GM19351 (cell line): ENCODE results near the gene MYH6.
"Not testable (repeated sequence)": the region's sequence is repeated elsewhere in the genome, so short reads cannot be mapped to it uniquely, and the experiment has no call there.

Source experiments
- ATAC-seq: cut with Tn5 transposase; IDR thresholded peaks from one replicate; pipeline ENCODE4 v1.9.1; 2021; ENCODE audit warnings: mild to moderate bottlenecking, moderate library complexity; ENCODE audit not compliant: unreplicated experiment

The MYH6 gene

GRCh38 chr14:23399591-23399990 is 8.5 kb downstream of the MYH6 start:
- no peak for ATAC-seq

DNA sequence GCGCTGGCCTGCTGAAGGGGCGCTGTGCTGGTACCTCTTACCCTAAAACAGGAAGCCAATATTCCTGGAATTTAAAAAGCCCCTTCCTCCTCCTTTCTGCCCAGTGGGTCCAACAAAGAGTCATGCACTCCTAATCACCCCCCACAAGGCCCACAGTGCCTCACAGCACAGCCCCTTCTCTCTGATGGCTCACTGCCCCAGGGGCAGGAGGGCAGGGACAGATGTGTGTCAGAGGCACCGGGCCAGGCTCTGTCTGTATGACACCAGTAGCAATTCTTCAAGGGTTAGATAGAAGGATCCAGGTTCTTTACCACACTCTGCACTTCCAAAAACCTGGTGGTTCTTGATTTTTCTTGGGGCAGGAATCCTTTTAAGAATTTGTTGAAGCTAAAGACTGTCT is 8.9 kb downstream of the MYH6 start:
- ATAC-seq, result no peak

DNA sequence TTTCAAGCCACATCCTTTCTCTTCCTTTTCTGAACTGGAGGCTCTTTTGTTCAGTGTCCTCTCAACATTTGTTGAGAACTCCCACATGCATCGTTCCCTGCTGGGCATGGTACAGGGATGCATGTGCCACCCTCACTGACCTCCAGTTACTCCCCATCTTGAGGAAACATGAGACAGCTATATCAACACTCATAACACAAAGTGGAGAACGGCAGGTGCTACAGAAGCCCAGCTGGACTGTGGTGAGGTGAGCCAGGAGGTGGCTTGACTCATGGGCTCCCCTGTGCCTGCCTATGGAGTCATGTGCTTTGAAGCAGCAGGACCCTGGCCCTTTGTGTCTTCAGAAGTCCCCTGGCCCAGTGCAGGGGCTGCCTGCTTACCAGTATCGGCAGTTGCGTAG is 9.7 kb downstream of the MYH6 start:
- no peak for ATAC-seq

DNA sequence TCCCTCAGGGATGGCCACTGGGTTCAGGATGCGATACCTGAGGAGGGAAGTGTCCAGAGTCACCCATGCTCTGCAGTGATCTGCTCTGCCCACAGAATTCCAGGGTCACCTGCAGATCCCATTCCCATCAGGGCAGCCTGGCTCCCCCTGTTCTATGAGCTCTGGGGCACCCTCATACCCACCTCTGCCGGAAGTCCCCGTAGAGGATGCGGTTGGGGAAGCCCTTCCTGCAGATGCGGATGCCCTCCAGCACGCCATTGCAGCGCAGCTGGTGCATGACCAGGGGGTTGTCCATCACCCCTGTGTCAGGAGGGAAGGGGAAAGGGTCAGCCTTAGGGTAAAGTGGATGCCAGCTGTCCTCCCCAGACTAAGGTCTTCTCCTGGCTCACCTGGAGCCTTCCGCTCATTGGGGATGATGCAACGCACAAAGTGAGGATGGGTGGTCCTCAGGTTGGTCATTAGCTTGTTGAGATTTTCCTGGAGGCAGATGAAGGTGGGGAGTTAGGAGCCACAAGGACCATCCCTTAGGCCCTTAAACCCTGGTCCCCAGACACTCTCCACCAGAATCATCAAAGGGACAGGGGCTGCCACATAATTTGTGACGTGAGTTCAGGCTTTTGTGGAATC is 11.2 kb downstream of the MYH6 start:
- no peak for ATAC-seq

DNA sequence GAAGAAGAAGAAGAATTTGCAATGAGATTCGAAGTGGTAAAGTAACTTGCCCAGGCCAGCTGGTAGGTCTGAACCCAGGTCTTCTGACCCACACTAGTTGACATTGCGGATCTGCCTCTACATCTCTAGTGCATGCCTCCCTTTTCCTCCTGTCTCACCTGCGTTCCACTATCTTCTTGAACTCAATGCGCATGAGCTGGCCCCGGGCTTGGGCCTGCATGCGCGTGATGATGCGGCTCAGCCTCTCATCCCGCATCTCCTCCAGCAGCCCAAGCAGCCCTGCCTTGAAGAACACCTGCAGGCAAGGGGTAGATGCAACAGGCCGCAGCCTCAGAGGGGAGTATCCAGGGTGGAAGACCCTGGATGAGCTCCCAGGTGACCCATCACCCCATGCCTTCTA is 11.9 kb downstream of the MYH6 start:
- ATAC-seq, result no peak

GRCh38 chr14:23392613-23393012 is 15.5 kb downstream of the MYH6 start:
- ATAC-seq, result no peak

- not testable (repeated sequence) for ATAC-seq
Measured at GRCh38 chr14:23389871-23390270, 18.2 kb downstream of the MYH6 start.

- ATAC-seq, result no peak
Measured at GRCh38 chr14:23389396-23389795, 18.7 kb downstream of the MYH6 start.

DNA sequence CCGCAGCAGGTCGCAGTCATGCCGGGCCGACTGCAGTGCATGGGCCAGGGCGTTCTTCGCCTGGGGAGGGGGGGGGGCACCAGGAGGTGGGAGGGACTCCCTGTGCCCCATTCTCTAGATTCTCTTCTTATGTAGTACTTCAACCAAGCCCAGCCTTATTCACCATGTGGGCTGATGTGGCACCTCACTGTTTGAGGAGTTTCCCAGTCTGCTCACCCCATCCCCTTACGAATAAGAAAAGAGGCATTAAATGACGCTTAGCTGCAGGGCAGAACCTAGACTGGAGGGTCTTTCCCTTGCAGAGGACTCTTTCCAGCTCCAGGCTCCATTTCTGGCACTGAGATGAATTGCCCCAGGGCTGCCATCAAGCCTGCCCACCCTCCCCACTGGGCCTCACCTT is 19.1 kb downstream of the MYH6 start:
- ATAC-seq, result no peak

DNA sequence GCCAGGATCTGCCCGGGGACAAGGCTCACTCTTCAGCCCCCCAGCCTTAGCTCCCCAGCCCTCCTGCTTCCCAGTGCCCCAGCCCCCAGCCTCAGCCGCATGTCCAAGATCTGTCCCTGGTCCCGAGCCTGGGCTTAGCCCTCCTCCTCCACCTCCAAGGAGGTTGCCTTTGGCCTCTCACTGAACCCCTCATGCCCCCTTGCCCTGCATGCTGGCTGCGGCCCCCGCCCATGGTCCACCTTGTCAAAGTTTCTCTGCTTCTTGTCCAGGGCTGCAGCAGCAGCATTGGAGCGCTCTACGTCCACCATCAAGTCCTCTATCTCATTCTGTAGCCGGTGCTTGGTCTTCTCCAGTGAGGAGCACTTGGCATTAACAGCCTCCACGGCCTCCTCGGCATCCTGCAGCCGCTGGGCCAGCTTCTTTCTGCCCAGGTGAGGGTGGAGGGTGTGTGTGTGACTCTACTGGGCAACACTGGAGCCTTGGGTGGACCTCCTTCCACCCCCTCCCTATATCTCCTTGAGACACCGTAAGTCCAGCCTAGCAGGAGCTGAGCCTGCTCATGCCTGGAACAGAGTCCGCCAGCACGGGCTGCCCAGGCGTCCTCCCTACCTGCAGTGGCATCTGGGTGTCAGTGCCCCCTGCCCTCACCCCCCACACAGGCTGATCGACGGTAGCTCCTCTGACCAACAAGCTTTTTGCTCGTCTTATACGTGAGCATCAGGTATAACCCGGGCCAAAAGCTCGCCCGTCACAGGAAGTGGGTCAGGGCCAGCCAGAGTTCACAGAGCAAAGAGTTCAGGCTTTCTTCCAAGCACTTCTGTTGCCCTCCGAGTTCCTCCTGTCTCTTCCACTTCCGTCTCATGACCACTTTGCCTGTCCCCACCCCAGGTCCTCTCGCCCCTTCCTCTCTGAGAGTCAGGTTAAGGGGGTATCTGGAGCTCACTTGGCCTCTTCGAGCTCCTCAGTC is 19.9 kb downstream of the MYH6 start:
- no peak for ATAC-seq

GRCh38 chr14:23386999-23387398 is 21.1 kb downstream of the MYH6 start:
- no peak for ATAC-seq

GRCh38 chr14:23386266-23386657 is 21.8 kb downstream of the MYH6 start:
- ATAC-seq, result not testable (repeated sequence)

DNA sequence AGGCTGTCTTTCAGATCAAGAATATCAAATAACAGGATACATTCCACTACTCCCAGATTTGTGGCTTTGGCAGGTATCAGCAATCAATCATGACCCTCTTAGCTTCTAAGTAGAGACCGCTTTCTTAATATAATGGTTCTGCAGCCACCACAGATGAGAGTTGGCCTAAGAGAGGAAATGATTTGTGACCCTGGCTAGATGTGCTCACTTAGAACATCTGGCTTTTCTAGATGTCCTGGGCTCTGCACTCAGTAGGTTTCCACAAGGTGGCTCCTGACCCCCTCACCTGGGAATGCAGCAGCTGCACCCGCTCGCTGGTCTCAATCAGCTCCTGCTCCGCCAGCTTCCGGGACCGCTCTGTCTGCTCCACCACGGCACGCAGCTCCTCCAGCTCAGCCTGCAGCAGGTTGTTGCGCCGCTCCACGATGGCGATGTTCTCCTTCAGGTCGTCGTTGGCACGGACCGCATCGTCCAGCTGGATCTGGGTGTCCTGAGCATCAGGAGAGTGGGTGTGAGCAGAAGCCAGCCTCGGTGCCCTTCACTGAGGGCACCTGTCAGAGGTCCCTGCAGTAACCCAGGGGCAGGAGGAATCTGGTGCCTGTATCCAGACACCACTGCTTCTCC is 22.3 kb downstream of the MYH6 start:
- no peak for ATAC-seq

GRCh38 chr14:23385244-23385641 is 22.8 kb downstream of the MYH6 start:
- ATAC-seq, result no peak

DNA sequence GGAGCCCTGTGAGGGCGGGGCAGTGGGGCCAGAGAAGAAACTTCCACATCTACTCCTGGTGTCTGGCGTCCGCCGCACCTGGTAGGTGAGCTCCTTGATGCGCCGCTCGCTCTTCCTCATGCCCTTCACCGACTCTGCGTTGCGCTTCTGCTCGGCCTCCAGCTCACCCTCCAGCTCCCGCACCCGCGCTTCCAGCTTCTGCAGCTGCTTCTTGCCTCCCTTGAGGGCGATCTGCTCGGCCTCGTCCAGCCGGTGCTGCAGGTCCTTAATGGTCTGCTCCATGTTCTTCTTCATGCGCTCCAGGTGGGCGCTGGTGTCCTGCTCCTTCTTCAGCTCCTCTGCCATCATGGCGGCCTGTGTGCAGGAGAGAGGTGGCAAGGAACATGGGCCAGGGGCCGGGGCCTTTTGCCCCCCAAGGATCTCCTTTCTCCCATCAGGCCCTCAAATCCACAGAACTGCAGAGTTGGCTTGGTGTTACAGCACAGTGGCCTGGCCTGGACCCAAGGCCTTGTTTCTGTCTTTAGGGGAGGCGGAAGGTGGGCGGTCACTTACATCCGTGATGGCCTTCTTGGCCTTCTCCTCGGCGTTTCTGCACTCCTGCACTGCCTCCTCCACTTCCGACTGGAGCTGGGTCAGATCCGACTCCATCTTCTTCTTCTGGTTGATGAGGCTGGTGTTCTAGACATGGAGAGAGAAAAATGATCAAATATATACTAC is 23.6 kb downstream of the MYH6 start:
- ATAC-seq, result no peak

GRCh38 chr14:23382731-23383440 is 25.2 kb downstream of the MYH6 start:
- no peak for ATAC-seq

GRCh38 chr14:23382276-23382675 is 25.8 kb downstream of the MYH6 start:
- no peak for ATAC-seq

- no peak for ATAC-seq
Measured at GRCh38 chr14:23381871-23382270, 26.2 kb downstream of the MYH6 start.

GRCh38 chr14:23380976-23381375 is 27.1 kb downstream of the MYH6 start:
- ATAC-seq, result no peak

DNA sequence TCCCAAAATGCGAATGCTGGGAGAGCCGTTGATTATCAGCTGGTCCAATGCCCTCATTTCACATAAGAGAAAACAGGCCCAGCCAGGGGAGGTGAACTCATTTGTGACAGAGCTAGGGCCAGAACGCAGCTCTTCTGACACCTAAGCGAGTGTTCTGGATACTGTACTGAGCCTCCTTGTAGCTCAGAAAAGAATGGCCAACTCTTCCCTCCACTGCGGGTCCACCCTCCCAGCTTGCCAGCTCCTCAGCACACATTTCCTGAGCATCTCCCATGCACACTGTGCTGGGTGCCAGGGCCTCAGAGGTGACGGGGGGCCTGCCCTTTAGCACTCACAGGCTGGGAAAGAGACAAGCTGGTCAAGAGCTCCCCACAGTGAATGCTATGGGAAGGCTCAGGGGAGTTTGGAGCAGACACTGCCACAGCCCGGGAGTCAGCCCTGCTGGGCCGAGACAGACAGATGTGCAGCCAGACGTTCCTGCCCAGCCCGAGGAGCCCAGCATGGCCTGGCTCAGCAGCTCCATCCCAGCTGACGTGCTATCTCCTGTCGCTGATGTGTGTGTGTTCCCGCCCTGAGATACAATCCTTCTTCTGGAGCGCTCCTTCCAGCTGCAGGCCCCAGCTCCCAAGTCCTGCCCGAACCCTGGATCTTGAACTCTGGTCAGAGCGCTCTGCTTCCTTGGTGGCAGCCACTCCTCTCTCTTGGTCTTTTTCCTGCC is 27.7 kb downstream of the MYH6 start:
- no peak for ATAC-seq
